GM19395 (cell line): Measurements from ENCODE around the gene TRDMT1.

ENCODE experiments used
- ATAC-seq: cut with Tn5 transposase; IDR thresholded peaks from one replicate; pipeline ENCODE4 v1.9.1; 2021; ENCODE audit warnings: mild to moderate bottlenecking, moderate library complexity; ENCODE audit not compliant: unreplicated experiment

TRDMT1 gene

DNA sequence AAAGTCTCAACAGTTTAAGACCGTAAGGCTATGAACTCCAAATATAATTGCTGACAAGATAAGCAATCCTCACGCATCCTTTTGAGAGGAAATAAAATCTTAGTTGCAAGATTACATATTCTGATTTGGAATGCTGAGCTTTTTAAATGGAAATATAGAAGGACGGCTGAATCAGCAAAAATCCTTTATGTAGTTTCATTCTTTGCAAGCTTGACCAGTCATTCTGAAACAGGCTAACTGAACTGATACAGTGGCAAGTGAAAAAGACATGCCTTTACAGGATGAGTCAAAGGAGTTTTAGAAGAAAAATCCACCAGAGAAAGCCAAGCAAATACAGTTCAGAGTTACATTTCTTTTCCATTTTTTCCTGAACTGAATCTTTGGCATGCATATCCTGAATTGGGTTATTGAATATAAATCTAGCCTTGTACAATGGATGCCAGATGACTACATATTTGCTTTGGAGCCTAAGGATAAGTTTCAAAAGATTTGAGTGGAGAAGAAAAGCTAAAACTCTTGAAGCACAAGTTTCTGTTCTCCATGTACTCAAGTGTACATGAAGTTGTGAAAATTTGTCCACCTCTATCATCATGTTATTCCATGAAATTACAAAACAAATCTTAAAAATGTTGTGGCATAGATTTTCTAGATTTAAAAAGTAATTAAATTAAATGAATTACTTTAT is 30.9 kb upstream of the TRDMT1 start:
- ATAC-seq, result peak; percentile 14

DNA sequence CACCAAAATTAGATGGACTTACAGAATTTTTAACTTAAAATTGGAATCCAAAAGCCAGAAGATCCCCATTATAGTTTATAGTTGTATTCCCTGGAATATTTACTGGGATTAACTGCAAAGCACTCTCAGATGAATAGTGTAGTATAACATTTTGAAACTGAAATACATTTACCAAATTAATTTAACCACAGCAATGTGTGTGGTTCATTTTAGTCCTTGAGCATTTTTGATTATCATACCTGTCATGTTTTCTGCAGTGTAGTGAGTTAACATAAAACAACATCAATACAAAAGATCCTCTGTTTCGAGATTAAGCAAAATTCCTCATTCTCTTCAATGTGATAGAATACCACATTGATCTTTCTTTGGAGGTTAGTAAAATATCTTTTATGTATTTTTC is 30.3 kb upstream of the TRDMT1 start:
- ATAC-seq, result no peak

DNA sequence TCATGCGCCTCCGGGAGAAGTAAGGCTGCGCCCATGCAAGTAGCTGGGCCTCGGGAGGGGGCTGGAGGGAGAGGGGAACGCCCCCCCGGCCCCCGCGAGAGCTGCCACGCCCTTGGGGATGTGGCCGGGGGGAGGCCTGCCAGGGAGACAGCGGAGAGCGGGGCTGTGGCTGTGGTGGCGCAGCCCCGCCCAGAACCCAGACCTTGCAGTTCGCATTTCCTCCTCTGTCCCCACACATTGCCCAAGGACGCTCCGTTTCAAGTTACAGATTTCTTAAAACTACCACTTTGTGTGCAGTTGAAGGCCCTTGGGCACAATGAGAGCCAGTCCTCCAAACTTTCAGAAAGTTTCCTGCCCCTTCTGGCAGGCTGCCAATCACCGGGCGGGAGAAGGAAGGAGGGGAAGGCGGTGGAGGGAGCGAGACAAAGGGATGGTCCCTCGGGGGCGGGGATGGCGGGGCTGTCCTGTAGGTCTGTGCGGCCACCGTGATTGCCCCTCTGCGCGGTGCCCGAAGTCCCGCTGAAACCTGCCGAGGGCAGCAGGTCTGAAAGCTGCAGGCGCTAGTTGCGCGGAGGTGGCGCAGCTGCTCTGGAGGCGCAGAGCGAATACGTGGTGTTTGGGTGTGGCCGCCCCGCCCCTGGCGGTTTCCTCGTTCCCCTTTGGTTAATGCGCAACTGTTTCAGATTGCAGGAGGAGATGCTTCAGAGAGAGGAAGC is 28.7 kb upstream of the TRDMT1 start:
- ATAC-seq, result peak; percentile 64

DNA sequence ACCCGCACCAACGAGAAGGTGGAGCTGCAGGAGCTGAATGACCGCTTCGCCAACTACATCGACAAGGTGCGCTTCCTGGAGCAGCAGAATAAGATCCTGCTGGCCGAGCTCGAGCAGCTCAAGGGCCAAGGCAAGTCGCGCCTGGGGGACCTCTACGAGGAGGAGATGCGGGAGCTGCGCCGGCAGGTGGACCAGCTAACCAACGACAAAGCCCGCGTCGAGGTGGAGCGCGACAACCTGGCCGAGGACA is 28.2 kb upstream of the TRDMT1 start:
- no peak for ATAC-seq

DNA sequence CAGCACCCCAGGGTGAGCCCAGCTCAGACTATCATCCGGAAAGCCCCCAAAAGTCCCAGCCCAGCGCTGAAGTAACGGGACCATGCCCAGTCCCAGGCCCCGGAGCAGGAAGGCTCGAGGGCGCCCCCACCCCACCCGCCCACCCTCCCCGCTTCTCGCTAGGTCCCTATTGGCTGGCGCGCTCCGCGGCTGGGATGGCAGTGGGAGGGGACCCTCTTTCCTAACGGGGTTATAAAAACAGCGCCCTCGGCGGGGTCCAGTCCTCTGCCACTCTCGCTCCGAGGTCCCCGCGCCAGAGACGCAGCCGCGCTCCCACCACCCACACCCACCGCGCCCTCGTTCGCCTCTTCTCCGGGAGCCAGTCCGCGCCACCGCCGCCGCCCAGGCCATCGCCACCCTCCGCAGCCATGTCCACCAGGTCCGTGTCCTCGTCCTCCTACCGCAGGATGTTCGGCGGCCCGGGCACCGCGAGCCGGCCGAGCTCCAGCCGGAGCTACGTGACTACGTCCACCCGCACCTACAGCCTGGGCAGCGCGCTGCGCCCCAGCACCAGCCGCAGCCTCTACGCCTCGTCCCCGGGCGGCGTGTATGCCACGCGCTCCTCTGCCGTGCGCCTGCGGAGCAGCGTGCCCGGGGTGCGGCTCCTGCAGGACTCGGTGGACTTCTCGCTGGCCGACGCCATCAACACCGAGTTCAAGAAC is 27.7 kb upstream of the TRDMT1 start:
- ATAC-seq, result no peak

DNA sequence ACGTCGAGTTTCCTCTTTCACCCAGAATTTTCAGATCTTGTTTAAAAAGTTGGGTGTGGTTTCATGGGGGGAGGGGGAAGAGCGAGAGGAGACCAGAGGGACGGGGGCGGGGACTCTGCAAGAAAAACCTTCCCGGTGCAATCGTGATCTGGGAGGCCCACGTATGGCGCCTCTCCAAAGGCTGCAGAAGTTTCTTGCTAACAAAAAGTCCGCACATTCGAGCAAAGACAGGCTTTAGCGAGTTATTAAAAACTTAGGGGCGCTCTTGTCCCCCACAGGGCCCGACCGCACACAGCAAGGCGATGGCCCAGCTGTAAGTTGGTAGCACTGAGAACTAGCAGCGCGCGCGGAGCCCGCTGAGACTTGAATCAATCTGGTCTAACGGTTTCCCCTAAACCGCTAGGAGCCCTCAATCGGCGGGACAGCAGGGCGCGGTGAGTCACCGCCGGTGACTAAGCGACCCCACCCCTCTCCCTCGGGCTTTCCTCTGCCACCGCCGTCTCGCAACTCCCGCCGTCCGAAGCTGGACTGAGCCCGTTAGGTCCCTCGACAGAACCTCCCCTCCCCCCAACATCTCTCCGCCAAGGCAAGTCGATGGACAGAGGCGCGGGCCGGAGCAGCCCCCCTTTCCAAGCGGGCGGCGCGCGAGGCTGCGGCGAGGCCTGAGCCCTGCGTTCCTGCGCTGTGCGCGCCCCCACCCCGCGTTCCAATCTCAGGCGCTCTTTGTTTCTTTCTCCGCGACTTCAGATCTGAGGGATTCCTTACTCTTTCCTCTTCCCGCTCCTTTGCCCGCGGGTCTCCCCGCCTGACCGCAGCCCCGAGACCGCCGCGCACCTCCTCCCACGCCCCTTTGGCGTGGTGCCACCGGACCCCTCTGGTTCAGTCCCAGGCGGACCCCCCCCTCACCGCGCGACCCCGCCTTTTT is 26.9 kb upstream of the TRDMT1 start, which contains the start of gene VIM:
Gene VIM, plus strand, starts transcription at position 151 of the 925 bp plus-strand sequence. CDS start 1,182 bp downstream, outside the sequence.
- ATAC-seq, result peak; percentile 48

DNA sequence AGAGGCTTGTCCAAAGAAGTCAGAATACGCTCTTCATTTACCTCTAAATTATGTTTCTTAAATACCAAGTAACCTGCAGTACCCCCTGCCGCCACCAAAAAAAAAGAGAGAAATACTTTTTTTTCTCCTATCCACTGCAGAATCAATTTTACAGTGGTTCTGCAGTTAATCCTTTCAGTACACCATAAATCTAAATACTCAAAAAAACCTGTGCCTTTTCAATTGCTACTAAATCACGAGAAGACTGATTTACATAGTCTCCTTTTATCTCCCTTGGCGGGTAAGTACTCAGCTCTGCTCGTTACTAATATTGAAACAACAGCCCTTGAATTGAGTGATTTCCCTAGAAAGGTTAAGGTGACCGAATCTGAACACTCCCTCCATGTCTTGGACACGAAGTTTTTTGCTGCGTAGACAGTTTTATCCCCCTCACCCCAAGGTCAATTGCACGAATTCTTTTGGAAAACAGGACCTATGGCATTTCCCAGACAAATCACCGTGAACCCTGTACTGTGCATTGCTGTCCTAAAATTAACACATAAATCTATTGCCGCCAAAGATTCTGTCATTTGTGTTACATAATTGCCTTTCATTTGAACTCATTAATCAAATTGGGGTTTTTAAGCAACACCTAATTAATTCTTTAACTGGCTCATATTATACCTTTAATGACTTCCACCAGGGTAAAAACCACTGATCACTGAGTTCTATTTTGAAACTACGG is 26.1 kb upstream of the TRDMT1 start:
- peak; percentile 33 for ATAC-seq

DNA sequence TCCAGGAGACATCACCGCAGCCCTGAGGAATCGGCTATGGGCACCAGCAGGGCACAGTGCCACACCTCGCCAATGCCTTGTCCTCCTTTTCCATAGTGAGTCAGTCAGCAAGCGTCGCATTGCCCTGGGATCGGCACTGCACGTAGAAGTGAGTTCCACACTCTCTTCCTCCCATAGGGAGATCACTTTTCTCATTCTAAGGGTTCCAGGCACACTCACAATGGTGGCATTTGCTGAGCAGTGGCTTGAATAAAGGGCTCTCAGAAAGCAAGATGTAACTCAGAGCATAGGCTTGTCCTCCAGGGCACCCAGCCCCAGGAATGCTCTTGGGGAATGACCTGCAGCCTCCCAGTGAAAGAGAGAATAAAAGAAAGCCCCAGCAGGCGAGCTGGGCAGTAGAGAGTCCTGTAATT is 25.4 kb upstream of the TRDMT1 start:
- ATAC-seq, result no peak

DNA sequence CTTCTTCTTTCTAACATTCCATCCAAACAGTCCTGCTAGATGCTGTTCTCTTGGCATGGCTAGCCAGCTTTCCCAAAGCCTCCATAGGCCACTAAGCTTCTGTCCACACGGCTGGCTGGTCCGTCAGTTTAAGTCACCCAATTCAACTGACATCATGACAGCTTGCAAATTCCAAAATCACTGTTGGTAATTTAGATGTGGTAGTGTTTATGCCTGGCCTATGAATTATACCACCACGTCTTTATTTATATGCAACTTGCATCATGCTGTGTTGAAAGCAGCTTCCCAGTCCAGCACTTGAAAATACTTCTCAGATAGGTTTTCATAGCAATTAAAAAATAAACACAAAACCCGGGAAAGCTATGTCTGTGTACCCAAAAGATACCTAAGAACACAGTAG is 24.3 kb upstream of the TRDMT1 start:
- no peak for ATAC-seq

DNA sequence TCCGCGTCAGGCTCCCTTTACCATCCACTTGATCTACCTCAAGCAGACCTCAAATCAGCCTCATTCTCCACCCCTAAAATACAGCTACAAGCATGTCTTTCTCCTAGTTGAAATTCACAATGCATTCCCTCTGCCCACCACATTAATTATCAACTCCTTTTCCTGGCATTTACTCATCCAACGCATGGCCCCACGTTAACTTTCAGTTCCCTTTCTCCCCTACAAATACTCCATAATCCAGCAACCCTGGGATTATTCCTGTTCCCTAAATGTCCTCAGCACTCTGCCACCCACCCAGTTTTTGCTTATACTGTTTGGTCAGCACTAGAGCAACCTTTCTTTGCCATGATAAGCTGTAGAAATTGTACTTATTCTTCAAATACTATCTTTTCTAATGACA is 20.9 kb upstream of the TRDMT1 start:
- ATAC-seq, result no peak

DNA sequence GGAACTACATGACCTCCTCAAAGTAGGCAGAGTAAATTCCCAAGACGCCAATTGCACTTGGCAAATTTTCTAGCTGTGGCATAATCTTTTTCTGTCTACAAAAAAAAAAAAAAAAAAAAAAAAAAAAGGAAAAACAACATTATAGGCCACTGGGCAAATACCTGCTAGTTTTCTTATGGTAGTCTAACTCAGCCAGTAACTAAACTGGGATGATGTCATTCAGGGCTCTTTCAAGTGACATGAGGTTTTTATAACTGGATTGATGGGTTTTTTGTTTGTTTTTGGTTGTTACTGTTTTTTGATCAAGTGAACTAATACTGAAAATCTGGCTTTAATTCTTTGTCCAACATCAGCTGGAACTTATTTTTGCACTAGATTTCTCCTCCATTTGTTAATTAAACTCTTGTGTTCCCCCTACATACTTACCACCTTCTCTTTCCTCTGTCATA is 19.2 kb upstream of the TRDMT1 start:
- no peak for ATAC-seq

DNA sequence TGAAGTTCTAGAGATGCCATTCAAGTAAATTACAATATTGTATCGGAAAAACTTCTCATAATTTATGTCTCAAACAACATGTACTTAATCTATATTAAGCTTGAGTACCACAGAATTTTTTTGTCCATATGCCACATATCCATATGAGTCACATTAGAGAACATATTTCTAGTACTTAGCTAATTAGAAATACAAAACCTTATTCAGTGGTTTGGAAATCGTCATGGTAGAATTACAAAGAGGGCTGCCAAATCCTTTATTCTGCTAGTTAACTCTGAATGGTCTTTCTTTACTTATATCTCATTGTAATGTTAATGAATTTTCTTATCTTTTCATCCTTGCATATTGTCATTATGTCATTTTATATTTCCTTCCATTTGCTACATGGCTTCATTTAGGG is 17.6 kb upstream of the TRDMT1 start:
- ATAC-seq, result no peak

DNA sequence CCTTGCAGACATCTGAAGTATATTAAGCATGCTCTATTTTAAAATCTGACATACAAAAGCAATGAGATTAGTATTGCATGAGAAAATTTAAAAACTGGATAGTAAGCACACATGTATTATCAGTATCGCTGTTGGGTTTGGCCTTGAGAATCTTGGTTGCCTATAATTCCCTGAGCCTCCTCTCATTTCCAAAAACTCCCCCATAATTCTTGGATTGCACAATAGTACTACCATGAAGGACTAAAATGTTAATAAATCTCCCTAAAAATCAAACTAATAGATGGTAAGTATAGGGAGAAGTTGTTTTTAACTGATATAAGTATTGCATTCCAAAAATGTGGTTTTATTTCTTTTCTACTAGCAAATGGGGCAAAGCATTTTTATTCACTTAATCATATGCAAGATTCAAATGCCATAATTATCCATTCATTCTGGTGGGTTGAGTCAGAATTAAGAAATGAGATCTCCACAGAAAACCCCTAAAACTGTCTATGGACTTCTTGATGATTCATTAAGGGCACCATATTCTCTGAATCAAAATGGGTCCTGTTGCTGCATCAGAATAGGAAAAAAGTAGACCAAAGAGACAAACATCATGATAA is 16.3 kb upstream of the TRDMT1 start:
- no peak for ATAC-seq

DNA sequence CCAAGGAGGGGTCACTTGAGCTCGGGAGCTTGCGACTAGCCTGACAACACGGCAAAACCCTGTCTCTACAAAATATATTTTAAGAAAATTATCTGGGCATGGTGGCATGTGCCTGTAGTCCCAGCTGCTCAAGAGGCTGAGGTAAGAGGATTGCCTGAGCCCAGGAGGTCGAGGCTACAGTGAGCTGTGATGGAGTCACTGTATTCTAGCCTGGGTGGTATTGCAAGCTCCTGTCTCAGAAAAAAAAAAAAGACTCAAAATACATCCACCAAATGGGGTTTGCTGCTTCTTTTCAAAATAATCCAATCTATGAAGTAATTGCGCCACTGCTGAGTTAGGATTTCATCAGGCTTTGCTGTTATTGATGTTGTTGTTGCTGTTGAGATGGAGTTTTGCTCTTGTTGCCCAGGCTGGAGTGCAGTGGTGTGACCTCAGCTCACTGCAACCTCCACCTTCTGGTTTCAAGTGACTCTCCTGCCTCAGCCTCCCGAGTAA is 15.5 kb upstream of the TRDMT1 start:
- ATAC-seq, result no peak

DNA sequence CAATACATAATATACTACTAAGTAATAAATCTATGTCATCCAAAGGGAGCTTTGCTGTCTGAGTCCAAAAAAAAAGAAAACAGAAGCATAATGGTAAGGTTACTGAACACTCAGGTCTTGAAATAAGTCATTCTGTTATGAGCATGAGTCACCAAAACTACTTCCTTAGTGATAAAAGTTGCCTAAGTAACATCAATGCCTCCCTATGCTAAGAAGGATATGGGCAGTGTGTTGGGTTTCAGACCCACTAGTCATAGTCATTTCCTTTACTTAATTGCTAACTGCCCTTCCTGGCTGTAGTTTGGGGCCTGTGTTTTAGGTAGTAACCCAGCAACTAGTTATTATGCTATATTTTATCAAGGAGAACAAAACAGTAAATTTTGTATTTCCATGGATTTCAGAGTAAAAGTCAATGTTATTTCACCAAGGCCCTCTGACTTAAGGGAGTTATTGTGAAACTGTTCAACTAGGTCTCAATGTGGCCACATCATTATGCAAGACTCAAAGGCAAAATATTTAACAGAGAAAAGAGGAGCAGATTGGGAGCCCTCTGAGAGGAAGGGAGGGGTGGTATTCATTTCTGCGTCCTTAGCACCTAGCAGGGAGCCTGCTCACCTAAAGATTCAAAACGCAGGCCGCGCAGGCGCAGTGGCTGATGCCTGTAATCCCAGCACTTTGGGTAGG is 14.9 kb upstream of the TRDMT1 start:
- peak; percentile 100 for ATAC-seq

DNA sequence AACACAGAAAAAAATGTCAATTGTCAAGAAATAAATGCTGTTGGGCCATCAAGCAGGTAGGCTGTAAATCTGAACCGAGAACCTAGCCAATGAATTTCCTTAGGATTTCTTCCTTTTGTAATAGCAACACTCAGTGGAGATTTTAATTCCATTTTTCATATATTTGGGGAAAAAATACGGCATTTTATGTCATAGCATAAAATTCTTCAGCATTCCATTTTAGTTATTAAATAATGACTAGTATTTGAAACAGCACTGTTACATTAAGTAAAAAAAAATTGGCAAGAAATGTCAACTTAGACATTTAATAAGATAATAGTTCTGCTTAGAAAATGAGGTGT is 14.3 kb upstream of the TRDMT1 start:
- no peak for ATAC-seq

DNA sequence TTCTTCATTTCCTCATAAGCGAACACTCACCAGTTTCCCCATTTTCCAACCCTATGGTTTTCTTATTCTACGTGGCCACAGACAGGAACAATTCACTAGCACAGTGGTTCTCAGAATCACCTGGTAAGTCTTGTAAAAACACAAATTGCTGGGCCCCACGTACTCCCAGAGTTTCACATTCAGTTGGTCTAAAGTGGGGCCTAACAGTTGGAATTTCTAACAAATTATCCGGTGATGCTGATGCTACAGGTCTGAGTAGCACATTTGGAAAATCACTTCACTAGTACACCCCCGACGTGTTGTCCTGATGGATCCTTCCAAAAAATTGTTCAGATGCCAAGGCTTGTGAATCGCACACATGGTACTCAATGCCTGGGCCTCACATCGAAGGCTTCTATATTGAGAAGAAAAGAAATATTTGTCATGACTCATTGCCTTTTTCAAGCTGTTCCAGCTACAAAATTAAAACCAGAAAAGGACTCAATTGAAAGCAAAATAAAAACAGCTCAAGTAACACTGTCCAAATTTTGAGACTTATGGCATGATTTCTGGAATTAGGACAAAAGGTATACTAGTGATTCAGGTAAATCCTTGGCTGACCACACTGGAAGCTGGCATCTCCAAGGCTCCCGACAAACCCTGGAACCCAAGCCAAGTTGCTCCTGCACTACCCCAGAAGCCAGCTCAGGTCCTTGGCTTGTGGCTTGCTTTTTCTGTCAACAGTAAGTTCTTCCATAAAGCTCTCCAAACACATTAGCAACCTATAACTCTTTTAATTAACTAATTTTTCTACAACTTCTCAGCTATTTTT is 13.7 kb upstream of the TRDMT1 start:
- no peak for ATAC-seq

DNA sequence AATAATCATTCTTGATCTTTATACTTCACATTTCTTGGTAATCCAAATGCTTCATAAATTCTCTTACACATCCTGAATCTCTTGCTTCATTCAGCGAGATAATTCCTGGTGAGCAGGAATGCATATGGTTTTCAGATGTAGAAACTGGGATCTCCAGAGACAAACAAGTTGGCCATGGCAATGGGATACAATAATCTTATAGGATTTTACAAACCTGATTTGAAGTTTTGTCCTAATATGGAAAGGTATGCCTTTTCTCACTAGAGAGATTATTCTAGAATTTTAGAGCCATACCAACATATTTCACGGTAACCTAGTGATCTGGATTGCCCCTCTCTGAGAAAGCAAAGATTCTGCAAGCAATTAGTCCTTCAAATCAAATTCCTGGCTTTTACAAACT is 13.1 kb upstream of the TRDMT1 start:
- ATAC-seq, result no peak
